ENCODE results near the gene RAB11FIP3.

DNA sequence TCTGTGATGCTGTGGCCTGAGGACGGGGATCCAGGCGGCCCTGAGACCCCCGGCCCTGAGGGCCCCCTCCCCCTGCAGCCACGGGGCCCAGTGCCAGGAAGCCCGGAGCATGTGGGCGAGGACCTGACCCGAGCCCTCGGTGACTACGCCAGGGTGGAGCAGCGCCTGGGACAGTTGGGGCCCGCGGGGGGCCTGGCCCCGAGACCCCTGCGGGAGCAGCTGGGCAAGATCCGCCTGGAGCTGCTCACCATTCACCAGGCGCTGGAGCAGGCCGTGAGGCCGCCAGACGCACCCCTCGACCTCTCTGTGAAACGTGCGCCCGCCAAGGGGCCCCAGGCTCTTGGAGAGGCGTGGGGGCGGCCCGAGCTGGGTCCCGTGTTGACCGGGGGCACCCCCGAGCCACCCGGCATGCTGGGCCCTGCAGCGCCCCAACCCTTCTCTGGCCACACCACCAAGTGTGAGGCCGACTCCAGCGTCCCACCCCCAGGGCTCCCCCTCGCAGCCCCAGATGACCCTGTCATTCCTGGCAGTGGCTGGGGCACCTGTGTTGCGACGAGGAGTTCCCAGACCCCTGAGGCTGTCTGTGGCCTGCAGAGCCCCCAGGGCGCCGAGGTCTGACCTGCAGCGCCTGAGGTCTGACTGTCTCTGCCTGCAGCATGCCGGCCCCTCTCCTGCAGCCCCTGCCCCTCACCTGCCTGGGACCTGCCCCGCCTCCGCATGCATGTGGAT is 139.4 kb downstream of the RAB11FIP3 start:
- TF ChIP-seq POLR2AphosphoS5 (IDR thresholded peaks at IDR 0.05) (no peak), POLR2A (IDR thresholded peaks at IDR 0.05) (no peak), EP300 (IDR thresholded peaks at IDR 0.05) (no peak)
- TF ChIP-seq, protein P1, sequence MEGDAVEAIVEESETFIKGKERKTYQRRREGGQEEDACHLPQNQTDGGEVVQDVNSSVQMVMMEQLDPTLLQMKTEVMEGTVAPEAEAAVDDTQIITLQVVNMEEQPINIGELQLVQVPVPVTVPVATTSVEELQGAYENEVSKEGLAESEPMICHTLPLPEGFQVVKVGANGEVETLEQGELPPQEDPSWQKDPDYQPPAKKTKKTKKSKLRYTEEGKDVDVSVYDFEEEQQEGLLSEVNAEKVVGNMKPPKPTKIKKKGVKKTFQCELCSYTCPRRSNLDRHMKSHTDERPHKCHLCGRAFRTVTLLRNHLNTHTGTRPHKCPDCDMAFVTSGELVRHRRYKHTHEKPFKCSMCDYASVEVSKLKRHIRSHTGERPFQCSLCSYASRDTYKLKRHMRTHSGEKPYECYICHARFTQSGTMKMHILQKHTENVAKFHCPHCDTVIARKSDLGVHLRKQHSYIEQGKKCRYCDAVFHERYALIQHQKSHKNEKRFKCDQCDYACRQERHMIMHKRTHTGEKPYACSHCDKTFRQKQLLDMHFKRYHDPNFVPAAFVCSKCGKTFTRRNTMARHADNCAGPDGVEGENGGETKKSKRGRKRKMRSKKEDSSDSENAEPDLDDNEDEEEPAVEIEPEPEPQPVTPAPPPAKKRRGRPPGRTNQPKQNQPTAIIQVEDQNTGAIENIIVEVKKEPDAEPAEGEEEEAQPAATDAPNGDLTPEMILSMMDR (IDR thresholded peaks at IDR 0.05): no peak
